ENCODE measurements around the gene TK2. TPM values are rescaled to one million over a fixed set of nuclear protein-coding genes. Genes with fewer than 3 reads are reported as not detected.
"Not testable (repeated sequence)": the region's sequence is repeated elsewhere in the genome, so short reads cannot be mapped to it uniquely, and the experiment has no call there.

The TK2 gene
- total RNA-seq, 1 donor from 2014 or later, result 13.1 TPM

GRCh38 chr16:66572356-66572755 lies 22.4 kb upstream of the TK2 start:
- no peak for DNase-seq (ENCODE audit: low spot score)
- TF ChIP-seq CTCF (IDR thresholded peaks at IDR 0.05; ENCODE audit: unreplicated experiment), result no peak
- Mint-ChIP-seq H3K4me3 (ENCODE audit: unreplicated experiment) (no peak overlapping the region), H3K4me1 (ENCODE audit: unreplicated experiment) (peaks cover 12% of the 10 kb centered on the region), H3K9me3 (ENCODE audit: unreplicated experiment) (no peaks in the 10 kb centered on the region), H3K27ac (ENCODE audit: unreplicated experiment) (no peak overlapping the region), H3K27me3 (ENCODE audit: unreplicated experiment) (peaks cover 2% of the 10 kb centered on the region), H3K36me3 (ENCODE audit: low read depth, unreplicated experiment) (peaks cover 2% of the 10 kb centered on the region)

GRCh38 chr16:66569827-66570405 lies 20.0 kb upstream of the TK2 start:
- no peak for DNase-seq (ENCODE audit: low spot score)
- Mint-ChIP-seq H3K4me3 (ENCODE audit: unreplicated experiment) (no peak overlapping the region), H3K9me3 (ENCODE audit: unreplicated experiment) (no peaks in the 10 kb centered on the region), H3K36me3 (ENCODE audit: low read depth, unreplicated experiment) (peaks cover 5% of the 10 kb centered on the region), H3K4me1 (ENCODE audit: unreplicated experiment) (peaks cover 13% of the 10 kb centered on the region), H3K27ac (ENCODE audit: unreplicated experiment) (no peak overlapping the region), H3K27me3 (ENCODE audit: unreplicated experiment) (no peaks in the 10 kb centered on the region)
- TF ChIP-seq CTCF (IDR thresholded peaks at IDR 0.05; ENCODE audit: unreplicated experiment), result no peak

GRCh38 chr16:66569131-66569530 lies 19.2 kb upstream of the TK2 start:
- H3K36me3 Mint-ChIP-seq (ENCODE audit: low read depth, unreplicated experiment), result peaks cover 5% of the 10 kb centered on the region
- peaks cover 16% of the 10 kb centered on the region for H3K4me1 Mint-ChIP-seq (ENCODE audit: unreplicated experiment)
- no peaks in the 10 kb centered on the region for H3K9me3 Mint-ChIP-seq (ENCODE audit: unreplicated experiment)
- DNase-seq (ENCODE audit: low spot score), result no peak
- H3K4me3 Mint-ChIP-seq (ENCODE audit: unreplicated experiment), result no peak overlapping the region
- H3K27ac Mint-ChIP-seq (ENCODE audit: unreplicated experiment), result no peak overlapping the region
- TF ChIP-seq CTCF (IDR thresholded peaks at IDR 0.05; ENCODE audit: unreplicated experiment), result no peak
- no peaks in the 10 kb centered on the region for H3K27me3 Mint-ChIP-seq (ENCODE audit: unreplicated experiment)

GRCh38 chr16:66568355-66568754 lies 18.4 kb upstream of the TK2 start:
- Mint-ChIP-seq H3K4me3 (ENCODE audit: unreplicated experiment) (no peak overlapping the region), H3K4me1 (ENCODE audit: unreplicated experiment) (peaks cover 20% of the 10 kb centered on the region), H3K27ac (ENCODE audit: unreplicated experiment) (no peak overlapping the region), H3K9me3 (ENCODE audit: unreplicated experiment) (no peaks in the 10 kb centered on the region), H3K36me3 (ENCODE audit: low read depth, unreplicated experiment) (peaks cover 8% of the 10 kb centered on the region), H3K27me3 (ENCODE audit: unreplicated experiment) (no peaks in the 10 kb centered on the region)
- no peak for TF ChIP-seq CTCF (IDR thresholded peaks at IDR 0.05; ENCODE audit: unreplicated experiment)
- DNase-seq (ENCODE audit: low spot score), result no peak

DNA sequence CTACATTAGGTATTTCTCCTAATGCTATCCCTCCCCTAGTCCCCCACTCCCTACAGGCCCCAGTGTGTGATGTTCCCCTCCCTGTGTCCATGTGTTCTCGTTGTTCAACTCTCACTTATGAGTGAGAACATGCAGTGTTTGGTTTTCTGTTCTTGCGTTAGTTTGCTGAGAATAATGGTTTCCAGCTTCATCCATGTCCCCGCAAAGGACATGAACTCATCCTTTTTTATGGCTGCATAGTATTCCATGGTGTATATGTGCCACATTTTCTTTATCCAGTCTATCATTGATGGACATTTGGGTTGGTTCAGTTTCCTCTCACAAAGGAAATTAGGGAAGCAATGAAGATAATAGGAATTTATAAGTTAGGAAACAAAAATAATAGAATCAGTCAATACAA lies 17.3 kb upstream of the TK2 start:
- not testable (repeated sequence) for H3K9me3 Mint-ChIP-seq (ENCODE audit: unreplicated experiment); H3K27ac Mint-ChIP-seq (ENCODE audit: unreplicated experiment); H3K27me3 Mint-ChIP-seq (ENCODE audit: unreplicated experiment); DNase-seq (ENCODE audit: low spot score); H3K36me3 Mint-ChIP-seq (ENCODE audit: low read depth, unreplicated experiment)
- Mint-ChIP-seq H3K4me1 (ENCODE audit: unreplicated experiment) (peaks cover 20% of the 10 kb centered on the region), H3K4me3 (ENCODE audit: unreplicated experiment) (peak overlapping the region; percentile 67)

Data from endothelial cell (in vitro differentiated cells).